WERI-Rb-1 (cell line): ENCODE results near the gene PCDH9.

Source experiments
- DNase-seq: peaks from one replicate; pipeline ENCODE4 v3.0.0-alpha.2; 2020
- H3K27ac ChIP-seq: fragments of 250-450 bp; sonication (Bioruptor Pico); 2 replicates; pipeline ENCODE4 v1.5.1; 2020; ENCODE audit warnings: mild to moderate bottlenecking, moderate library complexity
- H3K27me3 ChIP-seq: fragments of 250-450 bp; sonication (Bioruptor Pico); 2 replicates; pipeline ENCODE4 v1.5.1; 2021; ENCODE audit warnings: mild to moderate bottlenecking, low read depth, moderate library complexity; ENCODE audit not compliant: insufficient read depth, severe bottlenecking
- H3K36me3 ChIP-seq: fragments of 250-450 bp; sonication (Bioruptor Pico); 2 replicates; pipeline ENCODE4 v1.5.1; 2020; ENCODE audit warnings: mild to moderate bottlenecking, moderate library complexity
- H3K4me3 ChIP-seq: 2 replicates; pipeline ENCODE4 v1.5.1; 2011; ENCODE audit warnings: low read depth, mild to moderate bottlenecking, control low read depth, low read length
- H3K9me3 ChIP-seq: fragments of 250-450 bp; sonication (Bioruptor Pico); 2 replicates; pipeline ENCODE4 v1.5.1; 2021; ENCODE audit warnings: mild to moderate bottlenecking, moderate library complexity; ENCODE audit not compliant: severe bottlenecking
- CTCF ChIP-seq: IDR thresholded peaks from 2 replicates; pipeline ENCODE4 v1.5.1; 2011; ENCODE audit warnings: low read depth, mild to moderate bottlenecking, control low read depth, inconsistent platforms, low read length

The PCDH9 gene

DNA sequence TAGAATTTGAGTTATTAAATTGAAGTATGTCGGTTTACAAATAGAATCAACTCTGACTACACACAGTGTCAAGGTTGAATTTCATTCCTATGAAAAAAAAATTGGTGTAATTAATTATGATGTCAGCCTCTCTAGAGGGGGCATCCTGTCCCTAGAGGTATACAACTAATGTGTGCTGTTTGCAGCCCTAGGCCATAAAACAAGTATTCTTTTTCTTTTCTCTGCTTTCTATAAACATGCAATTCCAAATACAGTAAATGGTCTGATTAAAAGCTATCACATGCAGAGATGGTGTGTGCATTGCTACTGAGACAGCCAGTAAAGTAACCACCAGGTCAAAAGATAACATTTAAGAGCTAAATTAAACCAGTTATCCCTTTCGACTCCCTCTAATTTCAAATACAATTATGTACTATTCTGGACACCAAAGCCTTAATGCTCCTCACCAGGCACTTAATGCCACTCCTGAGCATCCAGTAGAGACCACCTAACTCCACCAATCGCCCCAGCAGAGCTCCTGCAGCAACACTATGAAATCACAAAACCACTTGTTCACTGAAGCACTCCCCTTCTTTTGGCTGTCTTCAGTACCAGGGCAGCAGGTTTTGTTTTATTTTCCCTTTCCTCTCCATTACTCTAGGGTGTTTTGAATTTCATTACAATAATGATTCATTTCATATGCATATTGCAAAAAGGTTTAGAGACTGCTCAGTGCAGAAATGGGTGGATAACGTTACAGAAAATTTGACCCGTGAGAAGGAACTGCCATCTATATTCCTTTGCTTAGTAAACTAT lies 426.9 kb downstream of the PCDH9 start:
- TF ChIP-seq CTCF, result no peak
- no peak overlapping the region for H3K27ac ChIP-seq
- no peaks in the 10 kb centered on the region for H3K9me3 ChIP-seq
- H3K4me3 ChIP-seq, result no peak overlapping the region
- H3K27me3 ChIP-seq, result no peaks in the 10 kb centered on the region
- no peaks in the 10 kb centered on the region for H3K36me3 ChIP-seq
- DNase-seq, result no peak

DNA sequence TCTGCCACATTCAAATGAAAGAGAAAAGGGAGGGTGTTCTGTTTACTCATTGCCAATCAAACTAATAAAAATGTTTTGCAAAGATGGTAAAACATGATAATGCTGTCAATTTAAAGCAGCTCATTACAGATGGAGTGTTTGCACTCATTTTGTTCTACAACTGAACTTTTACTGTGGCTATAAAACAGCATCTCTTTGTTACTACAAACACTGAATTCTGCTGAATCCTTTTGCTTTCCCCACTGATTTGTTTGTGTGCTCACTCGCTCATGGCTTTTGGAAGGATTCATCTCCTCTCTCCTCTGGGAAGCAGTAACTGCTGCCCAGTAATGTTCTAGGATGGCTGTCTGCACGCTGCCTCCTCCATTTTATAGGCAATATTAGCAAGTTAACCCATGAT lies 434.5 kb downstream of the PCDH9 start:
- Histone ChIP-seq H3K4me3 (no peak overlapping the region), H3K27ac (no peak overlapping the region; the same call in 1 of the 2 replicates), H3K36me3 (no peaks in the 10 kb centered on the region), H3K27me3 (no peaks in the 10 kb centered on the region), H3K9me3 (no peaks in the 10 kb centered on the region)
- DNase-seq, result no peak
- no peak for TF ChIP-seq CTCF

DNA sequence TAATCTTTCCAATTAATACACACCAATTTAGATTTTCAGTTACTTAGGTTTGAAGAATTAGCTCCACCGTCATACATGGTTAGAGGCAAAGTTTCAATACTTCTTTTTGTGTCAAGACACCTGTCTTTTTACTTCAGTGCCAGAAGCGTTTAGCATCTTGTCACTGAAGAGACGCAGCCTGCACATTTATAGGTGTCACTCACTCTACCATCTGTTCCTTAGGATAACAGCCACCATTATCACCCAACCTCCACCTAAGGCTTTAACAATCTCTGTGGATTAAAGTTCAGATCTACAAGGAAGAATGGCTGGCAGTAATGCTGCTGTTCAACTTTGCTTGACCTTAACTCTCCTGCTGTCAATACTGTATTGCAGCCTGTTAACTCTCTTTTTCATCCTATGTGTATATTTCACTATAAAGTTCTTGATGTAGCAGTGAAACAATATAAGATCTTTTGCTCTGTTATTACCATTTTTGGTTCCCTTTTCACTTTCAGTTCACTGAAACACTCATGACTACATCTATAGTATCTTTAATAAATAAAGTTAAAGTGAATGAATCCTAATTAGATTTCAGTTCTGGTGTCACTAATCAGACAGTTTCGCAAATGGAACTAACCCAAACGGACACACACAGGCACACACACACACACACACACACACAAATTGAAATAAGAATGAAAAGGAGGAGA lies 435.6 kb downstream of the PCDH9 start:
- H3K27me3 ChIP-seq, result no peaks in the 10 kb centered on the region
- no peaks in the 10 kb centered on the region for H3K36me3 ChIP-seq
- H3K9me3 ChIP-seq, result no peaks in the 10 kb centered on the region
- H3K27ac ChIP-seq, result peak overlapping the region; percentile 66
- H3K4me3 ChIP-seq, result no peak overlapping the region
- no peak for TF ChIP-seq CTCF
- peak; percentile 45 for DNase-seq

- H3K4me3 ChIP-seq, result no peak overlapping the region
- H3K27ac ChIP-seq, result no peak overlapping the region
- no peak for DNase-seq
- H3K36me3 ChIP-seq, result no peaks in the 10 kb centered on the region
- no peaks in the 10 kb centered on the region for H3K9me3 ChIP-seq
- TF ChIP-seq CTCF, result no peak
- no peaks in the 10 kb centered on the region for H3K27me3 ChIP-seq
Measured at GRCh38 chr13:66790861-66791260, 439.3 kb downstream of the PCDH9 start.

DNA sequence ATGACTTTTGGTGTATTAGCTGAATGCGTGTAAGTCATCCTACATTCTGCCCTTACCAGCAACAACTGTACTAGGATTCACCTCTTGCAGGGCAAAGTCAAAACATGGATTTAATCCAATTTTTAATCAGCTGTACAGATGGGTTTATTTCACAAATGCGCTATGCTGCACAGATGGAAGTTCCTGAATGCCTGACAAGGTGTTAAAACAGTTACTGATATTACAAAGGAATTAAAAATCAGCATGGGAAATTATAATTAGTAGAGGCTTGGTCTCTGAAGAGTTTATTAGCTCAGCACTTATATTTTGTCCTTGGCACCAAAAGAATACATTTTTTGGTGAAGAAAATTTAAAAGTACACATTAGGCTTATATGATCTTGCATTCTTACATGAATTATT lies 448.9 kb downstream of the PCDH9 start:
- Histone ChIP-seq H3K9me3 (no peaks in the 10 kb centered on the region), H3K4me3 (no peak overlapping the region), H3K36me3 (no peaks in the 10 kb centered on the region), H3K27ac (no peak overlapping the region), H3K27me3 (no peaks in the 10 kb centered on the region)
- no peak for TF ChIP-seq CTCF
- no peak for DNase-seq
